Osteocyte (in vitro differentiated cells): ENCODE data around the gene PLCD1. TPM values are rescaled to one million over a fixed set of nuclear protein-coding genes. Genes with fewer than 3 reads are reported as not detected.
"Not testable (repeated sequence)": the region's sequence is repeated elsewhere in the genome, so short reads cannot be mapped to it uniquely, and the experiment has no call there.

Experiments
- DNase-seq: peaks from one replicate; pipeline ENCODE4 v3.0.0; 2021; ENCODE audit warnings: mixed read lengths; ENCODE audit not compliant: unreplicated experiment; ENCODE audit errors: extremely low spot score
- H3K27ac Mint-ChIP-seq: one replicate; pipeline ENCODE4 v1.8.0; 2021; ENCODE audit warnings: mild to moderate bottlenecking, mixed read lengths; ENCODE audit not compliant: unreplicated experiment
- H3K27me3 Mint-ChIP-seq: one replicate; pipeline ENCODE4 v1.8.0; 2021; ENCODE audit warnings: mixed read lengths; ENCODE audit not compliant: unreplicated experiment
- H3K36me3 Mint-ChIP-seq: one replicate; pipeline ENCODE4 v1.8.0; 2021; ENCODE audit warnings: mixed read lengths; ENCODE audit not compliant: unreplicated experiment
- H3K4me1 Mint-ChIP-seq: one replicate; pipeline ENCODE4 v1.8.0; 2021; ENCODE audit warnings: mixed read lengths; ENCODE audit not compliant: unreplicated experiment
- H3K4me3 Mint-ChIP-seq: one replicate; pipeline ENCODE4 v1.8.0; 2021; ENCODE audit warnings: mild to moderate bottlenecking, moderate library complexity, mixed read lengths; ENCODE audit not compliant: unreplicated experiment
- H3K9me3 Mint-ChIP-seq: one replicate; pipeline ENCODE4 v1.8.0; 2021; ENCODE audit warnings: mixed read lengths; ENCODE audit not compliant: unreplicated experiment
- CTCF ChIP-seq: fragments of 200-600 bp; sonication (generic); IDR thresholded peaks from 2 replicates; pipeline ENCODE4 v1.5.0; 2021; ENCODE audit warnings: antibody characterized with exemption, mild to moderate bottlenecking, moderate library complexity
- long read RNA-seq: library from polyadenylated mRNA; unstranded; transcript quantifications from one replicate; pipeline ENCODE4 v2.0.0, GENCODE V29; 2021
- total RNA-seq: library from RNA; stranded (reverse); gene quantifications from 2 replicates; pipeline ENCODE4 v1.2.1, GENCODE V29; 2021

The PLCD1 gene
- 21.8 and 22.8 TPM in 2 replicates for total RNA-seq
- long read RNA-seq, transcript PLCD1-204 (15 exons, 2,963 nt) = minor isoform, 8 of 33 reads
- long read RNA-seq, transcript PLCD1-201 (15 exons, 2,769 nt) = major isoform, 15 of 33 reads
- long read RNA-seq, partial matches to known transcripts = 6 of 33 reads
- long read RNA-seq, other reads (novel, unspliced or antisense) = 4 of 33 reads

DNA sequence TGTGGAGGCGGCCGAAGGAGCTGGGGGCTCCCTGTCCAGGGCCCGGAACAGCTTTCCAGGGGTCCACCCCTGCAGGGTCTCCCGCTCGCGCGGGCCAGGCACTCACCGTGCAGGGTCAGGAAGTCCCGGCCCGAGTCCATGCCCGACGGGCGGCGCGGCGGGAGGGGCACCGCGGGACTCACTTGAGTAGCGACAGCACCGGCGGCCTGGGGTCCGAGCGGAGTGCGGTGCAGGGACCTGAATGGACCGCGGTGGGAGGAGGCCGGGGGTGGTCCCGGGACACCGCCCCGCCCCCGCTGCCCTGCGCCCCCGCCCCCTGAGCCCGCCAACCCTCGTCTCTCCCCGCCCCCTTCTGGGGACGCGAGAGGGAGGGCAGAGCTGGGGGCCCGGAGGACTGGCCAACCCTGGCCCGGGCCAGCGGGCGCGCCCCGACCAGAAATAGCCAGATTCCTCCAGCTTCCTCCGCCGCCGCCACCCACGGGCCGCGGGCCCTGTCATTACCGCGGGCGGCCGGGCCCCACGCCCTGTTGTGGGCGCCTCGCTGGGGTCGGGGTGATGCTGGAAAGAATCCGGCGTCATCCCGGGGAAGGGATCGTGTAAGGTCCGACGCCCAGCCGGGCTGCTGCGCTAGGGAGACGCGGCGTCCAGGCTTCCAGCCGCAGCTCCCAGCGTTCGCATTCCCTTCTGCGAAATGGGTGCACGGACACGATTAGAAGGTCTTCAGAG is at the start of gene PLCD1:
TSS of gene PLCD1 (minus strand) at position 243 of the 726 bp plus-strand sequence. CDS start at position 140, 103 bp downstream.
- peak within 1 kb of the TSS; percentile 86 for H3K27ac Mint-ChIP-seq
- H3K27me3 Mint-ChIP-seq = no peaks in the 10 kb centered on the region
- H3K4me1 Mint-ChIP-seq = peaks cover 24% of the 10 kb centered on the region
- H3K36me3 Mint-ChIP-seq = no peaks in the 10 kb centered on the region
- no peak for TF ChIP-seq CTCF
- DNase-seq = no peak
- peak within 1 kb of the TSS; percentile 66 for H3K4me3 Mint-ChIP-seq
- no peaks in the 10 kb centered on the region for H3K9me3 Mint-ChIP-seq

DNA sequence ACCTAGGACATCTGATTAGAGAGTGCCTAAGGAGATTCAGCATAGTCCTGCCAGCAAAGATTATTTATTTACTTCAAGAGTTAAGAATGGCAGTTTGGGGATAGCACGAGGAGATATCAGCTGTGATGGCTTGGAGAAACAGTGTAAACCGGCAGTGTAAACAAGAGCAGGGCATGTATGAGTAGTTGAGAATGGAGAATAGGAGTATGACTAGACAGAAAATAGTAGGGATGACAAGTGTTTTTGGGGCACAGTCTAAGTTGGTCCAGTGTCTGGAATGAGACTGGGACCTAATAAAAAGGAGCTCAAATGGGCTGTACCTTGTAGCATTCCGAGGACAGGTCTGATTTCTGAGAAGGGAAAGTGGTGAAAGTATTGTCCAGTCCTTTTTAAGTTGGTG is 47.6 kb upstream of the PLCD1 start:
- DNase-seq, H3K4me1 Mint-ChIP-seq, H3K9me3 Mint-ChIP-seq, H3K36me3 Mint-ChIP-seq, H3K27ac Mint-ChIP-seq, H3K4me3 Mint-ChIP-seq: not testable (repeated sequence)
- H3K27me3 Mint-ChIP-seq = peaks cover 20% of the 10 kb centered on the region

- Mint-ChIP-seq H3K9me3 (no peaks in the 10 kb centered on the region), H3K4me1 (no peaks in the 10 kb centered on the region), H3K27me3 (peaks cover 41% of the 10 kb centered on the region), H3K36me3 (no peaks in the 10 kb centered on the region), H3K27ac (no peak overlapping the region), H3K4me3 (no peak overlapping the region)
- DNase-seq = no peak
- no peak for TF ChIP-seq CTCF
Measured at GRCh38 chr3:38070013-38070412, 40.6 kb upstream of the PLCD1 start.

DNA sequence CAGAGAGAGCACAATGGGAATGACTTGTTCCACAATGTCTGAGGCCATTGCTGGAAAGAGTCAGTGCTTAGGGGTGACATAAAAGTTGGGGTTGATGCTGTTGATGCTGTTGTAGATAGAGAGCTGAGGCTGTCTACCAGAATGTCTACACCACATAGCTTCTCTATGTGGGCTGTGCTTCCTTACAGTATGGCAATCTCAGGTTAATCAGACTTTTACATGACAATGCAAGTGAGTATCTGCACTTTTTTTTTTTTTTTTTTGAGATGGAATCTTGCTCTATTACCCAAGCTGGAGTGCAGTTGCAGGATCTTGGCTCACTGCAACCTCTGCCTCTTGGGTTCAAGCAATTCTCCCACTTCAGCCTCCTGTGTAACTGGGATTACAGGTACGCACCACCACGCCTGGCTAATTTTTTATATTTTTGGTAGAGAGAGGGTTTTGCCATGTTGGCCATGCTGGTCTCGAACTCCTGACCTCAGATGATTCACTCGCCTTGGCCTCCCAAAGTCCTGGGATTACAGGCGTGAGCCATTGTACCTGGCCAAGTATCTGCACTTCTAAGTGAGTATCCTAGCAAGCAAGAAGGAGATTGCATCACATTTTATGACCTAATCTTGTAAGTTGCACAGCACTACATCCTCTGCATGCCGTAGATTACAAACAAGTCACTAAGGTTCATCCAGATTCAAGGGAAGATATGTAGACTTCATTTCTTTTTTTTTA is 38.2 kb upstream of the PLCD1 start:
- DNase-seq = no peak
- peaks cover 43% of the 10 kb centered on the region for H3K27me3 Mint-ChIP-seq
- TF ChIP-seq CTCF = no peak
- no peaks in the 10 kb centered on the region for H3K4me1 Mint-ChIP-seq
- H3K4me3 Mint-ChIP-seq = no peak overlapping the region
- H3K9me3 Mint-ChIP-seq = no peaks in the 10 kb centered on the region
- no peaks in the 10 kb centered on the region for H3K36me3 Mint-ChIP-seq
- H3K27ac Mint-ChIP-seq = no peak overlapping the region

- not testable (repeated sequence) for H3K9me3 Mint-ChIP-seq, H3K4me1 Mint-ChIP-seq, H3K36me3 Mint-ChIP-seq, H3K4me3 Mint-ChIP-seq, DNase-seq, H3K27ac Mint-ChIP-seq
- peaks cover 62% of the 10 kb centered on the region for H3K27me3 Mint-ChIP-seq
Measured at GRCh38 chr3:38064453-38064852, 35.0 kb upstream of the PLCD1 start.

DNA sequence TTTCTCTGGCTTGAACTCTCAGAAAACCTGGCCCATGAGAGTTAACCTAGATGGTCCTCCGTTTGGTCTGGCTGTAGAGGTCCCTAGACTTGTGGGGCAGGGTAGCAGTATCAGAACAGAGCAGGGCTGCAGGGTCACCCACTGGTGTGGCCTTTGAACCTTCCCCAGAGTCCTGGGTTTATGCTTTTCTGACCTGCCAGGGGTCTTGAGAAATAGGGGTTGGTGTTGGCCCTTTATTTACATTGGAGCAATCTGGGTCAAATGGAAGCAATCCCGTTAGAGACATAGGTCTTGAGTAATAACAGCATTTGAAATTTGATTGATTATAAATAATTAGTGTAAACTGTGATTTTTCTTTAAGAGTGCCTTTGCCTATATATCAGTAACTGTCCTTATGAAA is 33.4 kb upstream of the PLCD1 start:
- peaks cover 62% of the 10 kb centered on the region for H3K27me3 Mint-ChIP-seq
- H3K4me1 Mint-ChIP-seq = no peaks in the 10 kb centered on the region
- H3K9me3 Mint-ChIP-seq = no peaks in the 10 kb centered on the region
- no peaks in the 10 kb centered on the region for H3K36me3 Mint-ChIP-seq
- no peak for TF ChIP-seq CTCF
- H3K27ac Mint-ChIP-seq = no peak overlapping the region
- H3K4me3 Mint-ChIP-seq = no peak overlapping the region
- DNase-seq = no peak
